ENCODE results near the gene SMAGP.
"Not testable (repeated sequence)": the region's sequence is repeated elsewhere in the genome, so short reads cannot be mapped to it uniquely, and the experiment has no call there.

GRCh38 chr12:51300768-51301167 is 30.6 kb upstream of the SMAGP start:
- TF ChIP-seq POLR2AphosphoS5 (IDR thresholded peaks at IDR 0.05; ENCODE audit: borderline replicate concordance, low read depth, low read length); EZH2 (IDR thresholded peaks at IDR 0.05): not testable (repeated sequence)
